A549 (cell line): ENCODE results near the gene TASP1. TPM values are rescaled to one million over a fixed set of nuclear protein-coding genes. Genes with fewer than 3 reads are reported as not detected.

Source experiments
- ATAC-seq, 2 experiments: fragments of 200-7000 bp in 1 of 2; fragments of >200 bp in 1 of 2; cut with Nextera tagmentation in 1 of 2; cut with Tn5 transposase in 1 of 2; 3 replicates each; pipeline versions ENCODE4 v1.8.0 to v1.9.1; 2018 to 2020; ENCODE audit warnings: mild to moderate bottlenecking in 1 of 2, moderate library complexity in 1 of 2
- CTCF ChIA-PET: fragments of 300-600 bp; sonication (Branson Sonifier 250); formaldehyde crosslinking; extraction: SDS; loops from one replicate; lab custom pipeline; 2021; ENCODE audit warnings: antibody characterized with exemption, inconsistent platforms; lab: Yijun Ruan, JAX
- POLR2A ChIA-PET: fragments of 350-600 bp; formaldehyde crosslinking; extraction: SDS; loops from one replicate; lab custom pipeline; 2021; ENCODE audit warnings: antibody characterized with exemption, inconsistent platforms; lab: Yijun Ruan, JAX
- DNase-seq, 2 experiments: peaks; one replicate each; pipeline versions ENCODE4 v3.0.0 to v3.0.0-alpha.2; 2011 to 2016; ENCODE audit warnings: low read depth in 1 of 2, low spot score in 1 of 2
- FAIRE-seq: peaks from 2 replicates; lab custom pipeline; 2011; peaks lifted over from hg19 to GRCh38; lab: Jason Lieb, UNC
- H3K27ac ChIP-seq, 2 experiments: fragments of >200 bp; sonication (Bioruptor Twin); formaldehyde crosslinking; 3 replicates each; pipeline ENCODE4 v1.5.1; 2016 to 2017
- H3K4me1 ChIP-seq: fragments of >200 bp; sonication (Bioruptor Twin); formaldehyde crosslinking; 3 replicates; pipeline ENCODE4 v1.6.1; 2016
- H3K4me2 ChIP-seq: fragments of >200 bp; sonication (Bioruptor Twin); formaldehyde crosslinking; 3 replicates; pipeline ENCODE4 v1.6.1; 2016
- H3K4me3 ChIP-seq: fragments of >200 bp; sonication (Bioruptor Twin); formaldehyde crosslinking; 3 replicates; pipeline ENCODE4 v1.5.1; 2016
- H3K9me3 ChIP-seq: fragments of >200 bp; sonication (Bioruptor Twin); formaldehyde crosslinking; 3 replicates; pipeline ENCODE4 v1.6.1; 2016
- EHF ChIP-seq: fragments of 250-450 bp; sonication (Bioruptor Pico); IDR thresholded peaks from 2 replicates; pipeline ENCODE4 v1.5.0; 2020; ENCODE audit warnings: mild to moderate bottlenecking
- EHMT2 ChIP-seq: fragments of 200-600 bp; sonication (generic); IDR thresholded peaks from 2 replicates; pipeline ENCODE4 v1.6.1; 2016; ENCODE audit warnings: antibody characterized with exemption, low read depth, mild to moderate bottlenecking, moderate library complexity
- ESRRA ChIP-seq: fragments of 150-350 bp; IDR thresholded peaks from 2 replicates; pipeline ENCODE4 v1.6.1; 2014; ENCODE audit warnings: mild to moderate bottlenecking, low read length, borderline replicate concordance
- FOSB ChIP-seq: fragments of 250-450 bp; sonication (Bioruptor Pico); IDR thresholded peaks from 2 replicates; pipeline ENCODE4 v1.5.0; 2020; ENCODE audit warnings: mild to moderate bottlenecking, moderate library complexity
- FOSL2 ChIP-seq, 2 experiments: fragments of 450-650 bp in 1 of 2; fragments of >200 bp in 1 of 2; sonication (Bioruptor Twin) in 1 of 2; formaldehyde crosslinking; IDR thresholded peaks; 2 replicates each; pipeline versions ENCODE4 v1.5.0 to v1.6.1; 2016 to 2020; ENCODE audit warnings: mild to moderate bottlenecking in 1 of 2, moderate library complexity in 1 of 2
- FOXS1 ChIP-seq: fragments of 250-450 bp; sonication (Bioruptor Pico); IDR thresholded peaks from 2 replicates; pipeline ENCODE4 v1.5.0; 2020; ENCODE audit warnings: mild to moderate bottlenecking, moderate library complexity
- HDAC2 ChIP-seq: fragments of 200-600 bp; sonication (generic); IDR thresholded peaks from 2 replicates; pipeline ENCODE4 v1.6.1; 2016
- HEYL ChIP-seq: fragments of 250-450 bp; sonication (Bioruptor Pico); IDR thresholded peaks from 2 replicates; pipeline ENCODE4 v1.8.0; 2021; ENCODE audit warnings: mild to moderate bottlenecking, moderate library complexity
- HOXA7 ChIP-seq: fragments of 250-450 bp; sonication (Bioruptor Pico); IDR thresholded peaks from 2 replicates; pipeline ENCODE4 v1.5.0; 2020; ENCODE audit warnings: mild to moderate bottlenecking, moderate library complexity
- JUN ChIP-seq, 2 experiments: fragments of >200 bp; sonication (Bioruptor Twin); formaldehyde crosslinking; IDR thresholded peaks; 2 replicates in 1 of 2; 3 replicates in 1 of 2; pipeline ENCODE4 v1.6.1; 2016 to 2017
- JUNB ChIP-seq: fragments of >200 bp; sonication (Bioruptor Twin); formaldehyde crosslinking; IDR thresholded peaks from 2 replicates; pipeline ENCODE4 v1.6.1; 2016
- KDM1A ChIP-seq: fragments of 200-600 bp; sonication (generic); IDR thresholded peaks from 2 replicates; pipeline ENCODE4 v1.6.1; 2016; ENCODE audit warnings: low read depth, mild to moderate bottlenecking
- MAFK ChIP-seq: fragments of 450-650 bp; IDR thresholded peaks from 2 replicates; pipeline ENCODE4 v1.6.1; 2014; ENCODE audit not compliant: partially characterized antibody
- MYC ChIP-seq: IDR thresholded peaks from 2 replicates; pipeline ENCODE4 v1.6.1; 2012; ENCODE audit warnings: mild to moderate bottlenecking, inconsistent platforms, low read length, improper control_type of control experiment, borderline replicate concordance
- NPAS2 ChIP-seq: fragments of 250-450 bp; sonication (Bioruptor Pico); IDR thresholded peaks from 2 replicates; pipeline ENCODE4 v1.8.0; 2022; ENCODE audit warnings: mild to moderate bottlenecking, moderate library complexity, borderline replicate concordance
- PHF8 ChIP-seq: fragments of 200-600 bp; sonication (generic); IDR thresholded peaks from 2 replicates; pipeline ENCODE4 v1.6.1; 2016; ENCODE audit warnings: low read depth, mild to moderate bottlenecking, antibody characterized with exemption, moderate library complexity, borderline replicate concordance
- POLR2A ChIP-seq: IDR thresholded peaks from 2 replicates; pipeline ENCODE4 v1.6.1; 2012; ENCODE audit warnings: mild to moderate bottlenecking, low read length
- POLR2AphosphoS2 ChIP-seq: conservative IDR thresholded peaks from 2 replicates; pipeline ENCODE4 v1.6.1; 2012; ENCODE audit warnings: low read length, improper control_type of control experiment, inconsistent platforms
- RARB ChIP-seq: fragments of 250-450 bp; sonication (Bioruptor Pico); IDR thresholded peaks from 2 replicates; pipeline ENCODE4 v1.8.0; 2021; ENCODE audit warnings: mild to moderate bottlenecking, moderate library complexity
- RCOR1 ChIP-seq: fragments of 150-350 bp; IDR thresholded peaks from 2 replicates; pipeline ENCODE4 v1.6.1; 2014; ENCODE audit warnings: antibody characterized with exemption, low read length, low read depth
- SMC3 ChIP-seq: fragments of >200 bp; sonication (Bioruptor Twin); formaldehyde crosslinking; IDR thresholded peaks from 3 replicates; pipeline ENCODE4 v1.6.1; 2018; ENCODE audit warnings: inconsistent platforms
- ZFP36 ChIP-seq: fragments of 450-650 bp; IDR thresholded peaks from 2 replicates; pipeline ENCODE4 v1.6.1; 2014; ENCODE audit warnings: borderline replicate concordance; ENCODE audit not compliant: partially characterized antibody
- ZSCAN20 ChIP-seq: fragments of 250-450 bp; sonication (Bioruptor Pico); IDR thresholded peaks from 2 replicates; pipeline ENCODE4 v1.8.0; 2022; ENCODE audit warnings: mild to moderate bottlenecking, moderate library complexity
- WGBS: methylation state at CpG from one replicate; pipeline ENCODE4 v1.1.6; 2017; ENCODE audit errors: missing lambda C conversion rate; 5-methylcytosine and 5-hydroxymethylcytosine counted together
- polyA plus RNA-seq, 4 experiments: library from polyadenylated mRNA; depleted of rRNA in 3 of 4; stranded (reverse); fragments of >200 nt; fragmentation: RNase III in 1 of 4; extraction: RNeasy Plus Mini Kit Qiagen cat#74134 plus additional on column Dnase treatment in 1 of 4; gene quantifications; 2 replicates in 3 of 4; 3 replicates in 1 of 4; pipeline ENCODE4 v1.2.3, GENCODE V29; 2011 to 2017
- TF ChIP-seq, protein P1 (sequence below): IDR thresholded peaks from 2 replicates; pipeline ENCODE4 v1.6.1; 2012
- TF ChIP-seq, protein P2 (sequence below): IDR thresholded peaks from 2 replicates; pipeline ENCODE4 v1.6.1; 2012; ENCODE audit warnings: low read depth, borderline replicate concordance
- TF ChIP-seq, protein P3 (sequence below): fragments of >200 bp; sonication (Bioruptor Twin); formaldehyde crosslinking; IDR thresholded peaks from 3 replicates; pipeline ENCODE4 v1.6.1; 2016
- TF ChIP-seq, protein P4 (sequence below): fragments of 450-650 bp; IDR thresholded peaks from 2 replicates; pipeline ENCODE4 v1.6.1; 2014; ENCODE audit warnings: antibody characterized with exemption
- TF ChIP-seq, protein P5 (sequence below): fragments of 150-350 bp; IDR thresholded peaks from 2 replicates; pipeline ENCODE4 v1.6.1; 2014; ENCODE audit warnings: low read depth, mild to moderate bottlenecking, low read length

The TASP1 gene
- polyA plus RNA-seq, 2 of the 4 experiments (the other 2 are of a cell fraction): 9.5 to 18.2 TPM

DNA sequence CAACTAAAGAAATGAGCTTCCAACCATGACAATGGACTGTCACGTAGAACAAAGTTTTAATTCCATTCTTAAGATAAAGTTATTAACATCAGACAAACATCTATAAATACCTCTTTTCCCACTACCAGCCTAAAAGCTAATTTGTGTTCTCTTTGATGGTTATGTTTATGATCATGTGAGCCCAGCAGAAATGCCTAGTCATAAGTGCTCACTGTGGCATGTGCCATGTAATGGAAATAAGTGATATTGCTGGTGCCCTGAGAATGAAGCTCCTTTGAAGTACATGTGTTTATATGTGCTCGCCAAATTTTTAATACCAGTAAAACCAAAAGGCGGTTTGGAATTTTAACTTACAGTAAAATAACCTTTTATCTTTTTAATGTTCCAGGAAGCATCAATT lies 211.9 kb downstream of the TASP1 start:
- ATAC-seq (no peak), FAIRE-seq (no peak), DNase-seq (no peak)
- H3K9me3 ChIP-seq: no peaks in the 10 kb centered on the region
- TF ChIP-seq HDAC2 (no peak), MAFK (no peak), KDM1A (no peak), POLR2A (no peak), SMC3 (no peak), HOXA7 (CRISPR knock-in tag) (no peak)
- TF ChIP-seq, protein P1, sequence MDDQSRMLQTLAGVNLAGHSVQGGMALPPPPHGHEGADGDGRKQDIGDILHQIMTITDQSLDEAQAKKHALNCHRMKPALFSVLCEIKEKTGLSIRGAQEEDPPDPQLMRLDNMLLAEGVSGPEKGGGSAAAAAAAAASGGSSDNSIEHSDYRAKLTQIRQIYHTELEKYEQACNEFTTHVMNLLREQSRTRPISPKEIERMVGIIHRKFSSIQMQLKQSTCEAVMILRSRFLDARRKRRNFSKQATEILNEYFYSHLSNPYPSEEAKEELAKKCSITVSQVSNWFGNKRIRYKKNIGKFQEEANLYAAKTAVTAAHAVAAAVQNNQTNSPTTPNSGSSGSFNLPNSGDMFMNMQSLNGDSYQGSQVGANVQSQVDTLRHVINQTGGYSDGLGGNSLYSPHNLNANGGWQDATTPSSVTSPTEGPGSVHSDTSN: no peak
- no peak overlapping the region for H3K4me2 ChIP-seq
- no peak overlapping the region for H3K4me3 ChIP-seq
- ChIA-PET POLR2A (no interaction called here), CTCF (interaction anchor here (0.7 to 1.6 kb wide), 2 partner anchors 119 to 308 kb away, joined by 3 read pairs; no protein-coding TSS in a partner anchor)
- peaks cover 49% of the 10 kb centered on the region for H3K4me1 ChIP-seq
- 92% methylated on average over 3 of the region's 3 CpGs for WGBS
- no peak overlapping the region for H3K27ac ChIP-seq

DNA sequence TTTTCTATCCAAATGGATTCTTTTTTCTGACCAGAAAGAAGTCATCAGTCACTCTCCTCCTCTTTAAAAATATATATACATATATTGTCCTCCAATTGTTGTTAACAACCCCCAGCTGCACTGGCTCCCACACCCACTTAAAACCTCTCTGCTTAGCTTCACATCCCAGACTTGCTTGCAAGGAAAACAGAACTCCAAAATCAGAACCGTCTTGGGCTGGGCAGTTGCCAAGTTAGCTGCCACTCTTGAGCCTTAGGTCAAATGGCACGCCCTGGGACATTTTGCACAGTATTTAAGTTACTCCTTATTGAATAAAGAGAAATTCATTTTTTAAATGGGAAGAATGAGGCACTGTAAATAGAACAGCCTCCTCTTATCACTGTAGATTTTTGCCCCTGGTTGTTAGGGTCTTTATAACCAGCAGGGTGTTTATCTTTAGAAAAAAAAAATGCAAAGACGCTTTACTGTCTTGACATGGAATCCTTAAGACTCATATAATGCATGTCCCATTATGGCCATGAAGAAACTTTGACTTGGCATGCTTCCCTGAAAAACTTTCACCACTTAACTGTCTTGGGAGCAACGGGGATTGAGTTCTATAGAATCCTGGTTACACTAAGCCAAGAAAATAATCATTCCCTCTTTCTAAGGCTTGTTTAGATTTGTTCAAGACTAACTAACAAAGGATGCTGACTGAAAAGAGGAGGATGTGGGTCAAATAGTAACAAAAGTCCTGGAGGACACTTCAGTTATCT lies 213.2 kb downstream of the TASP1 start:
- no peak for DNase-seq
- FAIRE-seq: no peak
- peaks cover 44% of the 10 kb centered on the region for H3K4me1 ChIP-seq
- H3K4me2 ChIP-seq: peak overlapping the region; percentile 47; the same call in 2 of the 3 replicates
- TF ChIP-seq EHMT2: no peak
- TF ChIP-seq HDAC2: no peak
- TF ChIP-seq, protein P2, sequence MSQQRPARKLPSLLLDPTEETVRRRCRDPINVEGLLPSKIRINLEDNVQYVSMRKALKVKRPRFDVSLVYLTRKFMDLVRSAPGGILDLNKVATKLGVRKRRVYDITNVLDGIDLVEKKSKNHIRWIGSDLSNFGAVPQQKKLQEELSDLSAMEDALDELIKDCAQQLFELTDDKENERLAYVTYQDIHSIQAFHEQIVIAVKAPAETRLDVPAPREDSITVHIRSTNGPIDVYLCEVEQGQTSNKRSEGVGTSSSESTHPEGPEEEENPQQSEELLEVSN: no peak
- TF ChIP-seq FOSB: no peak
- TF ChIP-seq RARB: no peak
- TF ChIP-seq, protein P3, sequence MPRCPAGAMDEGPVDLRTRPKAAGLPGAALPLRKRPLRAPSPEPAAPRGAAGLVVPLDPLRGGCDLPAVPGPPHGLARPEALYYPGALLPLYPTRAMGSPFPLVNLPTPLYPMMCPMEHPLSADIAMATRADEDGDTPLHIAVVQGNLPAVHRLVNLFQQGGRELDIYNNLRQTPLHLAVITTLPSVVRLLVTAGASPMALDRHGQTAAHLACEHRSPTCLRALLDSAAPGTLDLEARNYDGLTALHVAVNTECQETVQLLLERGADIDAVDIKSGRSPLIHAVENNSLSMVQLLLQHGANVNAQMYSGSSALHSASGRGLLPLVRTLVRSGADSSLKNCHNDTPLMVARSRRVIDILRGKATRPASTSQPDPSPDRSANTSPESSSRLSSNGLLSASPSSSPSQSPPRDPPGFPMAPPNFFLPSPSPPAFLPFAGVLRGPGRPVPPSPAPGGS: no peak
- no peak for TF ChIP-seq RCOR1
- TF ChIP-seq NPAS2: no peak
- TF ChIP-seq SMC3: no peak
- TF ChIP-seq, protein P4, sequence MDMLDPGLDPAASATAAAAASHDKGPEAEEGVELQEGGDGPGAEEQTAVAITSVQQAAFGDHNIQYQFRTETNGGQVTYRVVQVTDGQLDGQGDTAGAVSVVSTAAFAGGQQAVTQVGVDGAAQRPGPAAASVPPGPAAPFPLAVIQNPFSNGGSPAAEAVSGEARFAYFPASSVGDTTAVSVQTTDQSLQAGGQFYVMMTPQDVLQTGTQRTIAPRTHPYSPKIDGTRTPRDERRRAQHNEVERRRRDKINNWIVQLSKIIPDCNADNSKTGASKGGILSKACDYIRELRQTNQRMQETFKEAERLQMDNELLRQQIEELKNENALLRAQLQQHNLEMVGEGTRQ: no peak
- no peak for TF ChIP-seq JUNB
- TF ChIP-seq ZSCAN20 (CRISPR knock-in tag): no peak
- no peak for TF ChIP-seq HEYL (CRISPR knock-in tag)
- POLR2A ChIA-PET: no interaction called here
- no peak overlapping the region for H3K4me3 ChIP-seq
- H3K9me3 ChIP-seq: no peaks in the 10 kb centered on the region
- WGBS: 55% methylated on average over 4 of the region's 4 CpGs
- CTCF ChIA-PET: interaction anchor here (0.6 to 0.9 kb wide), 2 partner anchors 101 to 120 kb away, joined by 3 to 4 read pairs; no protein-coding TSS in a partner anchor
- H3K27ac ChIP-seq: no peak overlapping the region
- ATAC-seq: no peak

DNA sequence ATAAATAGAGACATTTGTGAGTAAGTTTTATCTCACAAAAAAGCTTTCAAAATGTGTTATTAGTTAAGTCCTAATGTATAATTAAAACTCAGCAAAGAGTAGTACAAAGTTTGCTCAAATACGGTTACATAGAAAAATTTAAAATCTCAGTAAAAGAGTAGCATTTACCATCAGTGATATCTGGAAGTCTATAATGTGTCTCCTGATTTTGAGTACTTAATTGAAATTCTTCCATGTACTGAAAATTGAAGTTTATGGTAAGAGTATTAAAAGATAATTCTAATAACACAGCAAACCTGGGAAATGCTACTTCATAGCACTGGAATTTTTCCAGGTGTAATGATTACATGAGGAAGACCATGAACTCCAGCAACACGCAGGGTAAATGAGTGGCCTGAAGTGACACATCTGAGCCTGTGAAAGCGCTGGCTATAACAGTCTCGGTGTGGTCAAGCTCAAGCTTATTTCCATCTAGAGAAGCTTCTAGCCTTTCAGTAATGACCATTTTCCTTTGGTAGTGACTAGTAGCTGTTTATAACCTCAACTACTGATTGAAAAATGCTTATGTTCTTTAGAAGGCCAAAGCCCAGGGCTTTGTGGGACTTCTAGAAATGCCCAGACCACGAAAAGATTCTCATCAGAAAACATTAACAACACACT lies 214.4 kb downstream of the TASP1 start:
- Histone ChIP-seq H3K4me1 (peaks cover 42% of the 10 kb centered on the region), H3K4me3 (no peak overlapping the region), H3K9me3 (no peaks in the 10 kb centered on the region), H3K4me2 (peak overlapping the region; percentile 47), H3K27ac (peak overlapping the region in 1 of 2 experiments; percentile 51; a peak in 2 of 6 replicates)
- ATAC-seq (peak; percentile 30 to 49; a peak in 2 of 6 replicates), DNase-seq (no peak), FAIRE-seq (peak; percentile 56)
- POLR2A ChIA-PET: no interaction called here
- CTCF ChIA-PET: interaction anchor here (0.6 to 1.1 kb wide), 3 partner anchors 10 to 122 kb away, joined by 3 to 4 read pairs (median 4); no protein-coding TSS in a partner anchor
- TF ChIP-seq HOXA7 (CRISPR knock-in tag) (no peak), PHF8 (no peak), EHMT2 (no peak), FOSB (no peak), POLR2AphosphoS2 (no peak), HEYL (CRISPR knock-in tag) (no peak), POLR2A (no peak), EHF (CRISPR knock-in tag) (no peak), FOXS1 (CRISPR knock-in tag) (no peak), FOSL2 (IDR thresholded peaks at IDR 0.05) (no peak), FOSL2 (CRISPR knock-in tag; IDR thresholded peaks at IDR 0.05) (no peak), ZFP36 (no peak), MYC (no peak), ESRRA (no peak), JUN (IDR thresholded peaks at IDR 0.05) (no peak)
- TF ChIP-seq, protein P5, sequence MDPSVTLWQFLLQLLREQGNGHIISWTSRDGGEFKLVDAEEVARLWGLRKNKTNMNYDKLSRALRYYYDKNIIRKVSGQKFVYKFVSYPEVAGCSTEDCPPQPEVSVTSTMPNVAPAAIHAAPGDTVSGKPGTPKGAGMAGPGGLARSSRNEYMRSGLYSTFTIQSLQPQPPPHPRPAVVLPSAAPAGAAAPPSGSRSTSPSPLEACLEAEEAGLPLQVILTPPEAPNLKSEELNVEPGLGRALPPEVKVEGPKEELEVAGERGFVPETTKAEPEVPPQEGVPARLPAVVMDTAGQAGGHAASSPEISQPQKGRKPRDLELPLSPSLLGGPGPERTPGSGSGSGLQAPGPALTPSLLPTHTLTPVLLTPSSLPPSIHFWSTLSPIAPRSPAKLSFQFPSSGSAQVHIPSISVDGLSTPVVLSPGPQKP: no peak
- 65% methylated on average over 5 of the region's 5 CpGs for WGBS
